CD1c-positive myeloid dendritic cell (primary cell): ENCODE measurements around the gene DLEU7.

Experiments
- DNase-seq: peaks from one replicate; pipeline ENCODE4 v3.0.0-alpha.2; 2016; ENCODE audit errors: extremely low spot score

DLEU7 gene

DNA sequence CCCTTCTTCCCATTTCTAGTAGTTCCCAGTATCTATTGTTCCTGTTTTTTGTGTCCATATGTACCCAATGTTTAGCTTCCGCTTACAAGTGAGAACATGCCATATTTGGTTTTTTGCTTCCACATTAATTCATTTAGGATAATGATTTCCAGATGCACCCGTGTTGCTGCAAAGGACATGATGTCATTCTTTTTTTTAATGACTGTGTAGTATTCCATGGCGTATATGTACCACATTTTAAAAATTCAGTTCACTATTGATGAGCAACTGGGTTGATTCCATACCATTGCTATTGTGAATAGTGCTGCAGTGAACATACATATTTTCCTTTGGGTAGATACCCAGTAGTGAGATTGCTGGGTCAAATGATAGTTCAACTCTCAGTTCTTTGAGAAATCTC, 50.5 kb downstream of the DLEU7 start:
- no peak for DNase-seq

DNA sequence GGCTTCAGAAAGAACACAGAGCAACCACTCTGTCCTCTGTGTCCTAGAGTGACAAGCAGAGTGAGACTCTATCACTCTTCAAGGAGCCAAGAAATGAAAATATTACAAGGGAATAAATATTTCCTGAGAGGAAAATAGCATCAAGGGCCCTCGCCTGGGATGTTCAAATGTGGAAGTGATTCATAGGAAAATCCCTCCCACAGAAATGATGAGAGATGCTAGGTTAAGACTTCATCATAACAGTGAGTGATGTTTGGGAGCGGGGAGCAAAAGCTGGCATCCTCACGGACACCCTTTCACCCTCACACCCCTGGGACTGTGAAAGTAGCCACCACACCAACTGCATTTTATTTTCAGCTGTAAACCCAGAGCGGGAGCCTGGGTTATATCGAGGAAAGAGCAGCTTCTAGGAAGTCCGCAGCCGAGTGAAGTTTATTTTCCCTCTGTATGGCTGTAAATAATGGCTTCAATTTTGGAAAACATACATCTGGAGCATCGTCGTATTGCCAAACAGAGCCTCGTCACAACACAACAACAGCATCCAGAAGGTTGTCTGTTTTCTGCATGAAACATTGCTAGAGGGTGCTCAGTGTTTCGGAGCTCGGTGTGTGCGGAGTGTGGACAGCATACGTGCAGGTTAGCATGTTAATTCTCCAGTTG, 54.8 kb downstream of the DLEU7 start:
- DNase-seq, result no peak

DNA sequence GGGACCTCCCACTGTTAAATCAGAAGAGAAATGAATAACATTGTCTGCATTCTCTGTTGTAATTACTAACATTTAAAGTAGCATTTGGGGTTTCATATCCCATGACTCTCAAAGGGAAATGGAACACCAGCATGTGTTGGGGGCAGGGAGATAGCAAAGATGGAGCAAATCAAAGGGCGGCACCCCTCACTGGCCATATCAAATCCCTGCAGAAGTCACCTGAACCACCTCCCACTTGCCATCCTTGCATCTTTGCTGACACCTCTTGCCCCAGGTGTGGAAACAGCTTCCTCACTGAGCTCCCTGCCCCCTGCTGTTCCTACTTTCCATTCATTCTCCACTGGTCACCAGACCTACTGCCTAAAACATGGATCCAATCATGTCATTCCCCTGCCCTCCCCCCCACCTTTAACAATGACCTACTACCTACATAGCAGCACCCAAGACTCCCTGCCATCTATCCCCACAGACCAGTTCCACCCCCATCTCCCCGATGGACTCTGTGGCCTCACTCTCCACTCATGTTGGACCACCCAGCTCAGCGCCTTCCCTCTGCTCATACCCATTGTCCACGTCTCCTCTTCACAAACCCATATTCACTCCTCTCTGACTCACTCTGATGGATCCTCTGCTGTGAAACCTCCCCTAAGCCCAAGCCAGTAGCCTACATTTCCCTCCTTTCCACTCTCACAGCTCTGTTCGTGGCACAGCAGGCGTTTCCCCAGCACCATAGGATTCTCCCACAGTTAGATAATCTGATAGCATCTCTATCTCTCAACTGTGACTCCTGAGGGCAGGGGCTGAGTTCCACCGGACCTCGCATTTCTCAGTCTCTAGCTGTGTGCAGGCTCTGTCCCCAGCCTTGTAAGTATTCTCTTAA, 55.9 kb downstream of the DLEU7 start:
- no peak for DNase-seq

DNA sequence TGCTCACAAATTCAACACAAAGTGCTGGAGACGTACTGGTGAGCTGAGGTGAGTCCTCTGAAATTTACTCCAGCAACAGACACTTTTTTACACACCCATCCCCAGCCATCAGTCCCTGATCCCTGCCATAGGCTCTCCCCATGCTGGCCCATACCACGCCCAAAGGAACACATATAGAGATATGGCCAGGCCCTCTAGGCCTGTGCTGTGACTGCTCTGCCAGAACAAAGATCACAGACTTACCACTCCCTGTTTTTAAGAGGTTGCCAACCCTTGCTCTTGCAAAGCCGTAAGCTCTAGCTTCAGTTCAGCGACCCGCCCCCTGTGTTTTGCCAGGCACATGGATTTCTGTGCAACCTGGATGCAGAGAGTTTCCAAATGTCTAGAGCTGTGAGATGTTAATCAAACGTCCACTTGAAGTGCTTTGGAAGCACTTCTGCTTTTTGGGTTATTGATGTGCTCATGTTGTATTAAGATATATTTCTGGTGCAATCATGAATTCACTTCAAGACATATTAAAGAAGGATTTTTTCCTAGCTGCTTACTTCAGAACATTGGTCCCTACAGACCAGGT, 59.7 kb downstream of the DLEU7 start:
- DNase-seq, result no peak

DNA sequence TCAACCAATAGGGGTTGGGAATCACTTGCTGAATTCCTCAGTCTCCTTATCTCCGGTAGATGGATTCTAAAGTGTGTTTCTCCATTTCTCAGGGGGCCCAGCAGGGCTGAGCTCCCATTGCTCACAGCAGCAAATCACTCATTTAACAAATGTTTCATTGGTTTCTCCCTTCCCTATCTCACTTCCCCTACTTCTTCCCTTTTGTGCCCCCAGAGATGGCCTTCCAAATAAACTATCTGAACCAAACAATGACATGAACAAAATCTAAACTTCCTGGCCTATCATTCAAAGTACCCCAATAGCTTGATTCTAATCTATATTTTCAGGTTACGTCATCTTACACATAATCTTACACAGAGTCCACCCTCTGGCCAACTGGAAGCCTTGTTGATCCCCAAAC, 60.4 kb downstream of the DLEU7 start:
- DNase-seq, result no peak

DNA sequence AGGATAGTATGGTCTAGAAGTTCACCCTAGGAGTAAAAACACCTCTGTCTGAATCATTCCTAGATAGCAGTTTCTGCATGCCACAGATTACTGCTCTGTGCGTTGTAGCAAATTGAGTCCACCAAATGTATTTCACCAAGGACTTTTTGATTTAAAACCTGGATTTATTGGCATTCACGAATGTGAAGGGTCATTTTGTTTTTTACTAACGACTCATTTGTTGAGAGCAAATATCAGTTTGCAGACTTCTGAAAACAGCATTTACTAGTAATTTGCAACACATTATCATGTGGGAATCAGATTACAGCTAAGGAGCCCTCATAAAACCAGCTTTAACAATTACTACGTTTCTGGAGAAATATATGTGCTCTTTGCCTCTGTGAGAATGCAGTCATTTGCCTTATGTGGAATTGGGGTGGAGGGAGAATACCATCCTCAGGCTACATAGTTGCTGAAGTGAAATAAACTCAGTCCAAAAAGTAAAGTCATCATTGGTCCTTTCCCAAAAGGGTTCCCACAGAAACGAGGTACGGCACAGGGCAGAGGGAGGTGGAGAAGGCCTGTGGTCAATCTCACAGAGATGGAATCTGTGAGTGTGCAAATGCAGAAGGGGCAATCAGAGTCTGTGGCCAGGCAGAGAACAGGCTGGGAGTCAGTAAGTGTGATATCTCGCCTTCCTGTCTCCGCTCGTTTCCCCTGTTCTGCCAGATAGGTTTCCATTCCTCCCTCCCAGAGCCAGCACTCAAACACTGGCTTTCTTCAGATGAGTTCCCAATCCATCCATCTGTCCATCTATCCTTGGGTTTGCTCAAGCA, 63.1 kb downstream of the DLEU7 start:
- DNase-seq, result no peak

DNA sequence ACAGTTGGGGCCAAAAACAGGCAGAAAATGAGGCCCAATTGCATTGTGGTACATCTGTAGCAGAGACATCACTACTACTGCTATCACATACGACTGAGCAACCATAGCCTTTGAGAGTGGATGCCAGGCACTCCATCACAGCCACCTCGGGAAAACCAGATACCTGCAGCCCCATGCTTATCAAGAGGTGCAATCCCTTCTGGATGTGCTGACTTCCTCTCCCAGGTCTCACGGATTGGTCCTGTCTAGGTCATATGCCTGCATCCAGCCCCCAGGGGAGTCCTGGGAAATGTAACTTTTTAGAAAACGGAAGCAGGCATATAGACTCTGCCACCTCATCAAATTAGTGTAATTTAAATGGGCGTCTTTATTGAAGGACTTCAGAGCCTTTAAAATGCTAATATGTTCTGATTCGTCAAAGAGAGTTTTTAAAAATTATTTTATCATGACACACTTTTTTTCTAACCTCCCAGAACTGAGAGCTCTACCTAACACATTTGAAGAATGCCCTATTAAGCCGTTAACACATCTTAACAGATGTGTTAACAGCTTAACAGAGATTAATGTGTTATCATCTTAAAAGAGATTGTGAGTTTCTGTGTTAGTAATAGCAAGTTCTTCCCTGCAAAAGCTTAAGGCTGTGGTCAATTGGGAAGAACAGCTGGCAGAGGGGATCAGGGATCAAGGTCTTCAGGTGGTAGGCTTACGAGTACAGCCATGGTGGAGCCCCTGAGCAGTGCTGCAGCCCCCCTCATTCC, 63.9 kb downstream of the DLEU7 start:
- DNase-seq, result no peak
